Ammon's horn (tissue), 1 donor: Measurements from ENCODE around the gene LHX2.

ENCODE experiments used
- DNase-seq: peaks from one replicate; pipeline ENCODE4 v3.0.0-alpha.2; 2016; ENCODE audit warnings: low spot score

Gene LHX2

DNA sequence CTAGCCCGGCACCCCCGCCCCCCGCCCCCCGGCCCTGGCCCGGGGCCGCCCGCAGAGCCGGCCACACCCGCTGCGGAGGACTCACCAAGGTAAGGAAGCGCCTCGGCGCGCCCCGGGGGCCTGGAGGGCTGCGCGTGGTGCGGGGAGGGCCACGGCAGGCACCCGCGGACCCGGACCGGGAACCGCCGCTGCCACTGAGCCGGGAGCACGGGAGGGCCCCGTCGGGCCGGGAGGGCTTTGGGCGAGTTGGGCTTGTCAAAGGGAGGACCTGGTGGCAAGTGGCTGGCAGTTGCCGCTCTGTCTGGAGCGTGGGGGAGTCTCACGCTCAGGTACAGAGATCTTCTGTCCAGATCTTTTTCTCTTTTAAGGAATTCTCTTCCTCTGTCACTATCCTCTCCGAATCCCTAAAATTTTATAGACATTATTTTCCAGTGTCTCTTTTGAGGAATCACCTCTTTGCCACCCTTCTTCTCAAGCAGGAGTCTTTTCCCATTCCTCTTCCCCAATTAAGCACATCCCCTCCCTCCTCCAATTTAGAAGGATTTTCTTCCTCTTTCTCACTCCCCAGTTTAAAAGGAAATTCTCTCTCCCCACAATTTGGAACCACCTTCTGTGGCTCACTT, 11.3 kb upstream of the LHX2 start:
- no peak for DNase-seq

DNA sequence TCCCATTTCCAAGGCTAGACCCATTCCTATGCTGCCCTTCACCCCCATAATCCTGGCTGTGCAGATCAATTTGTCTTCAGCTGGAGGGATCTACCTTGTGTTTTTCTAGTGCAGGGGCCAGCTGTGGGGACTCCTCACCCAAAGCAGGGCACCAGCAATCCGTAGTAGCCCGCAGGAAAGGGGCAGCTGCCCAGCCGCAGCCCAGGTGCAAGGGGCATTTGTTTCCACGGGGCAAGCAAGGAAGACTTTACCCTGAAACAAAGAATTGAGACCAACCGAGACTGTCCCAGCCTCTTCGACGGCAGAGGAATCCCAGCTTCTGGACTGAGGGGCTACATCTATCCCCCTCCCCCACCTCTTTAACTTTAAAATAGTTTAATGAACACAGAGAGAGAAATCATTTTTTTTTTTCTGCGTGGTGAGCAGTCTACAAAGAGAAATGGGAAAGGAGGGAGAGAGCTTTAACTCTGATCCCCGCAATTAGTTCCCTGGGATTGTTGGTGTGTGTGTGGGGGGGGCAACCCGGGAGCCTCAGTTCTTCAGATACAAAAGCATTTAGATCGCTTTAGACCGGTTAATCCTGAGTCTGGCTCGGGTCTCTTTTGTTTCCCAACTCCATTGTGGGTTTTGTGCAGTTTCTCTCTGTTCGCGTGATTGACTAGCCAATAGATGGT, 10.6 kb upstream of the LHX2 start:
- no peak for DNase-seq

DNA sequence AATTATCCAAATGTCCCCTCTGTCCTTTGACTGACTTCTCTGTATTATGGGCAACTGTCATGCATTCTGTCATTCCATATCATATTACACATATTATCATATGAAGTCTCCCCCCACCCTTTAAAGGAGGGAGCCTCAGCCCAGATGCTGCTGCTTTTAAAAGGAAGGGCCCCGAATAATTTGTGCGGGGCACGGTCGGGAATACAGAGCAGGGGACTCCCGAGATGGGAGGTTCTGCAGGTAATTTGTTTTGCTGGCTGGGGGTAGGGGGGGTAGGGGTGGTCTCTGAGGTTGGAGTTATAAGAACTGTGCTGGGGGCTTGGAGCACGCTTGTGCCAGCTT, 10.1 kb upstream of the LHX2 start:
- DNase-seq, result no peak

DNA sequence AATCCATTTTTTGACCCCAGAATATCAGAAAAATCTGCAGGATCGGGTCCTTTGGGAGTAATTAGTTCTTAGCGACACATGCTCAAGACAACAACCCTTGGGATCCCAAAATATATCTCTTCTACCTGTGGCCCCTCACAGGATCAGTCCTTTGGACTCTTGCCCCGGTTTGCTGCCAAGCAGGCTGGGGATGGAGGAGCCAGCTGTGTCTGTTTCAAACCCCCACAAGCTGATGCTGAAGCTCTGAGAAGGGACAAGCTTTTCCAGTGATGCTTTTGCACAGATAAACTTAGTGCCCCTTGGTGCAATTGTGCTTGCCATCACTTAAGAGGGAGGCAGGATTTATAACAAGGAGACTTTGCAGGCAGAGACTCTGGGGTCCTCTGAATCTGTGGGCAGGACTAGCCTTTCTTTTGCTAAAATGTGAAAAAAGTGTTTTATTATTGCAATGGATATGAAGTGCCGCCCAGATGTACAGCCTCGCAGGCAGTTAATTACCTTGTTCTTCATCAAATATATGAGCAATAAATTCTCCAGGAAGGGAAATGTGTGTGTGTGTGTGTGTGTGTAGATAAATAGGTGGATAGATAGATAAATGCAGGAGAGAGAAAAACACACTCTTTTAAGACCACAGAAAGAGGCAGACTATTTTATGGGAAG, 9.6 kb upstream of the LHX2 start:
- no peak for DNase-seq

DNA sequence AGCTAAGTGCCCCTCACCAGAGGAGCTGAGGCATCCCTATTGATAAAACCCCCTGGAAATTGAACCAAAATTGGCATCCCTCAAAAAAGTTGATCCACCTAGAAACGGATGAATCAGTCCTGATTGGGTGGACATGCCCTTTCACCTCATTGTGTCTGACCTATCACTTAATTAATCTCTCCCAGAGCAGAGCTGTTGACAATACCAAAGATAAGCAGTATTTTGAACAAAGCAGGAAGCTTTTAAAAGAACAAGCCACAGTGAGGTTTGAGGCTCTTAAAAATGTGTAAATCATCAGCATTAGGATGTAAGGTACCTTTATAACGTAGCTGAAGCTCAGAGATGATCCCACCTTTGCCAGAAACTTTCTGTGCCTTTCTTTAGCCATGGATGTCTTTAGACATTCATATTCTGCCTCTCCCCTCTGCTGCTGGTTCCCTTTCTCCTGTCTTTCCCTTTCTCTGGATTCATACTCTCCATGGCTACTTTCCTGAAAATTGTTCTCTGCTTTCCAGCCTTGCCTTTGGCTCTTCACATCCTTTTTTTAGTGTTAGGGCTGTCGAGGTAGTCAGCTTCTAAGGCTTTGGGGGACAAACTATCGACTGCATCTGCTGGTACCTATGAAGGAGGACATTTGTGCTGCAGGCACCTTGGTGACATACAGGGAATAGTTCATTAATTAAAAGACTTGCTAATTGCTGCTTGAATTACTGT, 7.8 kb upstream of the LHX2 start:
- no peak for DNase-seq

DNA sequence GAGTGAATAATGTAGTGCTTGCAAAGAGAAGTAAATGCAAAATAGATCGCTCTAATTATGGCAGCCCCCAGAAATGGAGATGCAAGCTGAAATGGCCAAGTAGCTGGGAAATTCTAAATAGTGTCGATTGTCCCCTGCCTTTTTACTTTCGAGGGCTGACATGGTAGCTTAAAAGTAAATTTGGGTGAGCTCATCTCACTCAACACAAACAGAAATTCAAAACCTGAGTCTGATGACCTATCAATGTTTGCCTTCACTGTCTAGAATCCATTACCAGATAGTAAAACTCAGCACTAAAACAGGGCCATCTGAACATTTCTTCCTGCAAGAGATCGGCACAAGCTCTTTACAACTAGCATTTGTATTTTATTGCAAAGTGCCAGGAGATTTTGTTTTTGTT, 7.0 kb upstream of the LHX2 start:
- no peak for DNase-seq

DNA sequence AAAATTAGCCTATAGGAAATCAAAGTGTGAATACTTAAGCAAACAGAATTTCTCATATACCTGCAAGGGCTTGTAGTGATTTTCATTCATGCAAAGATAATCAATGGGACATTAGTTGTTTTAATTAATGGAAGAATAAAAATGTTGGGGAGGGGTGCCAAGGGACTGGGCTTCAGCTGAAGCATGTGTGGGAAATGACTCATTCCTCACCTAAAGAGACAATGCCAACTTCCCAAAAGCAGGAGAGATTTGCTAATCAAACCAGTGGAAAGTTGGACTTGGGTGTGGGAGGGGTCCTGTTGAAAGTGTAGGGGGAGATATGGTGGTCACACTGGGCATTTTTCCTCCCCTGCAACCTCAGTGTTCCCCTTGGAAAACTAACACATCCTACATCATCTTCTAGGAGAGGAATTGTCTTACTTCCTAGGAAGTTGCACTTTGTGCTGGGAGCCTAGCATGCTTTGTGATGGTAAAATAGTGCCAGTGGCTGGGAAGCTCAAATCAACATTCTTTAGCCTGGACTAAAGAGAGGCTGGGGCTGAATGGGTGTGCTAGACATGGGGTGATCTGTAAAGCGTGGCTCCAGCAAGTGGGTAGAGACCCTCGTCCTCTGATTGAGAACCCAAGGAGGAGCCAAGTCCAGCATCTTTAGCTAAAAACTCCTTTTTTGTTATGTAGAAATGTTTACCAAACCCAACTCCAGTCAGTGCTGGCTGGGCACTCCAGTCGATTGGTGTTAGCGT, 6.4 kb upstream of the LHX2 start:
- no peak for DNase-seq

DNA sequence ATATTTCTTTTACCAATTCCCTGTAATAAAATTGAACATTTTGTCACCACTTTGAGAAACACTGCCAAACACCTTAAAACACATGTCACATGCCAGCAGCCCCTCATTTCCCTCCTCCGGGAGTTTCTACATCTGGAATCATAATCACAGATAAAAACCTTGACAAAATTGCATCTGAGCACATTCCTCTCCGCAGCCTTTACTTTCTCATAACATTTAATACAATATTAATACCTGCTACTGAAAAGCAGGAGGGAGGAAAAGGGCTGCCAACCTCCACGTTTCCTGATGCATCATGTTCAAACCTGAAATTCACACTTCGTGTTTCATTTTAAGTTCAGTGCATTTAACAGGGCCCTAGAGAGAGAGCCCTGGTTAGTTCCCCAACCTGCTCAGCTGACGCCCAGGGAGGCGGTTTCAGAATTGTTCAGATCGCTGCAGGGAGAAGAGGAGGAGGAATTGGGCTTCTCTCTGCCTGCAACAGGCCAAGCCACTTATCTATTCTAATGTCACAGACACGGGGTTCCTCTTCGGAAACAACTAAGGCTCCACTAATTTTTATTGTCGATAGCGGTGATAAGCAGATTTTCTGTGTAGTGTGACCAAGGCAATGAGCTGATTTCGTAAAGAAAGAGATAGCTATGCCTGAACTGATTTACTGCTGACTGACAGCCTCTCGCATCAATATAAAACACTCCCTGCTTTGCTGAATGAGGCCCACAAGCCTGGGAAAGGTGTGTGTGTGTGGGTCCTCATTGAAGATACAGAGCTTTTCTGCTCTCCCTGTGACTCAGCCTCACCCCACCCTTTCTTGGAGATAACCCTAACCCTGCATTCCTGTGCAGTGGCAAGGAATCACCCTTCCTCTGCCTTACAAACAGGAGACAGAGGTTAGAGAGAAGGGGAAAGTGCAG, 4.9 kb upstream of the LHX2 start:
- peak; percentile 62 for DNase-seq

DNA sequence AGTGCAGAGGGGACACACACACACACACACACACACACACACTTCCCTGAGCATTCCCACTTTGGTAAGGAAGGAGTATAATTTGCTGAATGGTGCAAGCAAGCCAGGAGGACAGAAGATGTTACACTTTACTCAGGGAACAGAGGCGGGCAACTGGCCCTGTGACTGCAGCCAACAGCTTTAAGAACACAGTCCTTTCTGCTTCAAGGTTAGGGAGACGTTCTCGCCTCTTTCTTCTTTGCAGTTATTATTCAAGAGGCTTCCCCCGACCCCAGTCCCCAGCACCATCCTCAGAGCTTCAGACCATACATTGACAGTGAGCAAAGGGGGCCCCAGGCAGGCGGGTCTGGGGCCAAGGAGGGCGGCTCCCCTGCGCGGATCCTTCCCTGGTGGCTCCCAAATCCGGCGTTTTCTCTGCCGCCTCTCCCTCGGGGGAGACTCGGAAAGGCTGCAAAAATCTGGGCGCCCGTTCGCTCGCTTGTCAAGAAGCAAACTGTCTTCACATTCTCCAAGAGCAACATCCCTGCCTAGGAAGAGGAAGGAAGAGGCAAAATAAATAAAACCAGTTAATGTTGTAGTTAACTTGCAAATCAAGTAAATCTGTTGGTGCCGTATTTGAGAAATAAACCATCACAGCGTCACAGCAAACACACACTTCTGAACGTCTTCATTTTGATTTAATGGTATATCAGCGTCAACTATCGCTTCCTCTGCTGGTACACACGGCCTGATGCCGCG, 3.8 kb upstream of the LHX2 start:
- no peak for DNase-seq

DNA sequence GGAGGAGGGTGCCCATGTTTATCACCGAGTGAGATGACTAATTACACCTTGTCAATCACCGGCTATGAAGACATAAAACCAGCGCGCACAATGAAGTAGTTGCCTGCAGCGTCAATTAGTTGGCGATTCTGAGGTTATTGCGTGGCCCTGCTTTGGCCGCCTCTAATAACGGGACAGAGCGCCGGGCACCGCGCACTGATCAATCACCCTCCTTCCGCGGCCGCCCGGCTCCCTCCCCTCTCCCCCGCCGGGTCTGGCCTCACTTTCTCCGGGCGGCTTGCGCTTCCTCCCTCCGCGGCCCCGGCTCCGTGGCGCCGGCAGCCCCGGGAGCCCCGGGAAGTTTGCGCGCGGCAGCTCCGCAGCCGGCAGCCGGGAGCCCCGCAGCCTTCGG, 3.3 kb upstream of the LHX2 start:
- no peak for DNase-seq

DNA sequence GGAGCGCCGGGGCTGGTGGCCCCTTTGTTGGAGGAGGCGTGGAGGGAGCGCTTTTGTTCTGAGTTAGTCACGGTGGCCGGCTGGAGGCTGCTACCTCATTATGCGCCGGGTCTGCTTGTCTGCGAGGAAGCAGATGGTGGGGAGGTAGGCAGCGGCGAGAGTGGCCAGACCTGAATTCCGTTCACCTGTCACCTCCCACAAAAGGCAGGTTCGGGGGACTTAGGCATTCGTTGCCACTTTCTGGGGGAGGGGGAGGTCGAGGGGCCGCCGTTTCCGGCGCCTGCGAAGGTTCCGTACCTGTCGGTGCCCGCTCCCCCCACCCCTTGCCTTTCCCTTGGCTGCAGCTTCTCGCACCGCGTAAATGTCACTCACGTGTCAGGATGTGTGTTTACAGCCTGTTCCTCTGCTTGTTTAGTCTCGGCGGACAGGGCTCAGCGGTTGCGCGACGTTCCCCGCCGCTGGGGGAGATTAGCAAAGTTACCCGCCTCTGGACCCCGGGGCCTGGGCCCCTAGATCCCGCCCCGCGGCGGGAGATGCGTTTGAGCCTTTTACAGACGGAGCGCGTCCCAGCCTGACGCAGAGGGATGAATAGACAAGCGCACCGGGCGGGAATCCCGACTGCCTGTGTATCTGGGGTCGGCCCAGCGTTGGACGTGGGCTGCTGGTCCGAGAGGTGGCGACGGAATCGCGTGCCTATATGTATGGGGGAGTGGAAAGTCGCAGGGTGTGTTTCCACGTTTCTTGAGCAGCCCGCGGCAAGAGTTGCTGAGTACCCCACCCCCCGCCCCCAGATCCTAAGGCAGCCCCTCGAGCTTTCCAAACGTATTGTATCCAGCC, 2.7 kb upstream of the LHX2 start:
- no peak for DNase-seq

DNA sequence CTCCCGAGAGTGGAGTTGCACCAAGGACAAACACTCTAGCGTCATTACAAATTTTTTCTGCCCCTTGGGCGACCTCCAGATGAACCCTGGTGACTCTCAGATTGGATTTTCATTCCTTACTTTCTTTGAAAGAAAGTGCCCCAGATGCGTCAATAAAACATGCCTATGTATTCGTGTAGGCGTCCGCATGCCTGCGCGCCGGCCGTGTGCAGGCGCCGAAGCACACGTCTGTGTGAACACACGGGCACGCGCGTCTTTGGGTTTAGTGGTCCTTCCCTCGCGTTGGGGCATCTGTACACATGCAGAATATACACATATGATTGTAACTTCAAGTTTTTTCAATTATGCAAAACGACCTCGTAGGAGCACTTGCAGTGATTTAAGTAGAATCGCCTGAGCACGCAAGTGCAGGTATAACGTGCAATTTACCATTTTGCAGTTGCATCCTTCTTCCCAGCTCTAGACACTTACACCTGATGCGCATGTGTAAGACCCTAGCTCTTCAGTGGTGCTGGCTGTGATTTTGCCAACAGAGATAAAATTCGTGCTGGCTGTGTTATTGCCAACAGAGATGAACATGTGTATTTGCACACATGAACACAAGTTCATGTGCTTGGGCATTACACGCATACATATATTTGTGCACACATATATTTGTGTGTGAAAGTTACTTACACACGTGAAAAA, 1.9 kb upstream of the LHX2 start:
- DNase-seq, result no peak

DNA sequence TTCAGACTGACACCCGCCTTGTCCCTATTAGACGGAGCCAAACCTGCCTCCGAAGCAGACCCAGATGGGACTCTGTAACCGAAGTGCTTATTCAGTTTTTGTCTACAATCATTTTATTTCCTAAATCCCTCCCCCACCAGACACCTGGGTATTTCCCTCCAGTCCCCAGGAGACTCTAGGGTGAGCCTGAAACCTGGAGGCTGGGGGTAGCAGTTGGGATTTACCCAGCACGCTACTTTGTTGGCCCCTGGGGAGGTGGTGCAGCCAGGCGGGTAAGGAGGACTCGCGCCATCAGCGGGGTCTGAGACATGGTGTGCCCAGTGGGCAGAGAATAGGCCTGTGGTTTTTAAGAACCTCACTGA, 1.3 kb upstream of the LHX2 start:
- DNase-seq, result no peak

DNA sequence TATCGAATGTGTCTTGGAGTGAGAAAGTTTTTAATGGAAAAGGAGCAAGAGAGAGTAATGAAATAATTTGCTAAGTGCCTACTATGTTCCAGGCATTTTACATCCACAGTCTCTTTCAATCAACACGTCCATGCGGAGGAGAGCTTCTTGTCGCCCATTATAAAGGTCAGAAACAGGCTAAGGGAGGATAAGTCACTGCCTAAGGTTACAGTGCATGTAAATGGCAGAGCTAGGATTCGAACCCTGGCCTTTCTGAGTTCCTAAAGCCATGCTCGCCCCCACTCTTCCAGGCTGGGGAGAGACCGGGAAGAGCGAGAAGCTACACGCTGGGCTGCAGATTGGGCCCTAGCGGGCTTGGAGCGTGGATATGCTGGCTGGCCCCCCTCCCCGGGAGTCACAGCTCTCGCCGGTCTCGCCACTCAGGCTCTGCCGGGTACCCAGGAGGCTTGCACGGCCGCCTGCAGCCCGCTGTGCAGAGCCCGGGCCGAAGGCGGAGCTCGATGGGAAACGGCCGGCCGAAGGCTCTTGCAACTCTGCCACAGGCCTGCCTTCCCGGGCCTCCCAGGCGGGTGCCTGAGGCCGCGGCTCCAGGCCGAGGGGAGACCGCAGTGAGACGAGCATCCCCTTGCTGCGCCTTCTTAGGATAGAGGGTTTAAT, 775 bp upstream of the LHX2 start:
- no peak for DNase-seq

DNA sequence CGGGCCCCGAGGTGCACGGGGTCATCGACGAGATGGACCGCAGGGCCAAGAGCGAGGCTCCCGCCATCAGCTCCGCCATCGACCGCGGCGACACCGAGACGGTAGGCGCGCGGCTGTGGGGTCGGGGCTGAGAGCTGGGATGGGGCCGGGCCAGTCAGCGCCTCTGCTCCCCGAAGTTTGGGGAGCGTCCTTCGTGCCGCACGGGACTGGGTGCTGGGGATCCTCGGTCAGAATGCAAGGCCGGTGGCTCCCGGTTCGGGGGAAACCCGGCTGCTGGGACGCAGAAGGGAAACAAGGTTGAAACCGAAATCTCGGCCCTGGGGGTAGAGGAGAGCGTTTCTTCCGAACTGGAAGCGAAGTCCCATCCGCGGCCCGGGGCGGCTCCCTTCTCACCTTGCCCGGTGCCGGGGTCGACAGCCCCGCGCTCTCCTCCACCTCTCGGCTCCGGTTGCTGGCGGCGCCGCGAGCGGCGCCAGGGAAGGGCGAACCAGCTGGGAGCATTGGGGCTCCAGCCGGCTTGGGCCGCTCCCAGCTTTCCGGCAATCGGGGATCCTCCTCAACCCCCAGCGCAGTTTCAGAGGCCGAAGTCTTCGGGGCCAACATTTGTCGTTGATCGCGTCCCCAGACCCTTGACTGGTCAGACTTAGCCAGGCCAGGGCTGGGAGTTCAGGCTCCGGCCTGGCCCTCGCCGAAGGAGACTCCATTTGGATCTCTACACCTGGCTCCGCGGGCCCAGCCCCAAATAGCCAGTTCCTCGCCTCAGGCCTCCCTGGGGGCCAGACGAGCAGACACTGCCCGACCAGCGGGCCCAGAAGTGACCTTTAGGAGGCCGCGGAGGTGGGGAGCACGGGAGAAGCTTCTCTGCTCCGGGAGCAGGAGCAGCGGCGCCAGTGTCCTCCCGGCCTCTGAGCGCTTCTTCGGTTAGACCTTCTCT, 1.1 kb downstream of the LHX2 start:
- no peak for DNase-seq

DNA sequence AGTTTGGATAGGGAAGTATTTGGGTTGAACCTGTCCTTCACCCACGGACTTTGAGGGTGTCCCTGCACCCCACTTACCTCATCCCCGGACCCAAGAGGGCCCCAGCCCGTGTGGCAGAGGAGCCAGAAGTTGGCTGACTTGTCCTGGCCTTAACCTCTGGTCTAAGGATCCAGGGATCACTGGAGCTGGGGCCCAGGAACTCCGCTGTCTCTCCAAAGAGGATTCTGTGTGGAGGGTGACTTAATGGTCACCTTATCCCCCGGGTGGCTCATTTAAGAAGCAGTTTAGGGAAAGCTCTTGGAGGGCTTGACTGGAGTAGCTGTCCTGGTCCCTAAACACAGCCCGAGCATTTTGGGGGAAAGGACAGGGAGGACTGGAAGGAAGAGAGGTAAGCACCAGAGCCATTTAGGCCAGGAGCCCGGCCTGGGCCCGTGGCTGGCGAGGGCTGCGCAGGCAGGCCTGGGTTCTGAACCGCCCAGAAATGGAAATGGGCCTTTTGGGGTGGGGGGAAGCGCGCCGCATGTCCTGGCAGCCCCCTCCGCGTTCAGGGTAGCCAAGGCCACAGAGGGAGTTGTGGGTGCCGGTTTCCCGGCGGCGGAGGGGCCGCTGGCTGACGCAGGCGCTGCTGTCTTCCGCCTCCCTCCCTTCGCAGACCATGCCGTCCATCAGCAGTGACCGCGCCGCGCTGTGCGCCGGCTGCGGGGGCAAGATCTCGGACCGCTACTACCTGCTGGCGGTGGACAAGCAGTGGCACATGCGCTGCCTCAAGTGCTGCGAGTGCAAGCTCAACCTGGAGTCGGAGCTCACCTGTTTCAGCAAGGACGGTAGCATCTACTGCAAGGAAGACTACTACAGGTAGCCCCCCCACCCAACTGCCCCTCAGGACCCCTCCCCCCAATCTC, 2.0 kb downstream of the LHX2 start:
- no peak for DNase-seq
